Cardiac muscle cell (in vitro differentiated cells and primary cell): ENCODE measurements around the gene HSH2D. TPM values are rescaled to one million over a fixed set of nuclear protein-coding genes. Genes with fewer than 3 reads are reported as not detected.

ENCODE experiments used
- DNase-seq, 2 donors: peaks; one replicate each; pipeline versions ENCODE4 v3.0.0 to v3.0.0-alpha.2; 2010 to 2017; ENCODE audit warnings: low read depth in 1 of 2, low spot score in 1 of 2
- H3K27ac ChIP-seq: fragments of 200-600 bp; sonication (generic); 2 replicates; pipeline ENCODE4 v1.5.1; 2016
- H3K27me3 ChIP-seq: fragments of 200-600 bp; sonication (generic); 2 replicates; pipeline ENCODE4 v1.6.0; 2016; ENCODE audit warnings: control low read depth
- H3K36me3 ChIP-seq: fragments of 200-600 bp; sonication (generic); 2 replicates; pipeline ENCODE4 v1.5.1; 2016; ENCODE audit warnings: control low read depth
- H3K4me1 ChIP-seq: fragments of 200-600 bp; sonication (generic); 2 replicates; pipeline ENCODE4 v1.8.1; 2017; ENCODE audit warnings: low read depth, mild to moderate bottlenecking, mixed run types
- H3K4me3 ChIP-seq: fragments of 200-600 bp; sonication (generic); 2 replicates; pipeline ENCODE4 v1.5.1; 2016; ENCODE audit warnings: mild to moderate bottlenecking
- H3K9me3 ChIP-seq: fragments of 200-600 bp; sonication (generic); 2 replicates; pipeline ENCODE4 v1.5.1; 2017; ENCODE audit warnings: low read depth, mild to moderate bottlenecking, control low read depth
- CTCF ChIP-seq: IDR thresholded peaks from 2 replicates; pipeline ENCODE4 v1.5.1; 2012; ENCODE audit warnings: low read depth, mild to moderate bottlenecking, low read length
- polyA plus RNA-seq: library from polyadenylated mRNA; unstranded; fragments of >200 nt; fragmentation: Nextera tagmentation; extraction: Ambion mirVana; gene quantifications from 2 replicates; pipeline ENCODE4 v1.2.1, GENCODE V29; 2016
- total RNA-seq: library from RNA; depleted of rRNA; stranded (reverse); fragments of >200 nt; gene quantifications from 2 replicates; pipeline ENCODE4 v1.2.3, GENCODE V29; 2016

The HSH2D gene
- total and polyA plus RNA-seq, 2 experiments from 2014 or later, result not detected

- H3K36me3 ChIP-seq, result peaks cover 22% of the 10 kb centered on the region
- no peak for TF ChIP-seq CTCF
Measured at GRCh38 chr19:16133818-16134217, 9.7 kb upstream of the HSH2D start.

GRCh38 chr19:16134510-16134909 is 9.0 kb upstream of the HSH2D start:
- Histone ChIP-seq H3K4me3 (no peak overlapping the region), H3K4me1 (no peaks in the 10 kb centered on the region), H3K27me3 (no peaks in the 10 kb centered on the region), H3K9me3 (no peaks in the 10 kb centered on the region), H3K36me3 (peaks cover 18% of the 10 kb centered on the region), H3K27ac (peak overlapping the region; percentile 28)
- no peak for TF ChIP-seq CTCF
- no peak for DNase-seq

More at GRCh38 chr19:16133818-16134217, 9.7 kb upstream of the HSH2D start:
- Histone ChIP-seq H3K27ac (peak overlapping the region; percentile 28), H3K4me3 (no peak overlapping the region), H3K9me3 (no peaks in the 10 kb centered on the region), H3K4me1 (no peaks in the 10 kb centered on the region), H3K27me3 (no peaks in the 10 kb centered on the region)
- no peak for DNase-seq

- H3K27me3 ChIP-seq, result no peaks in the 10 kb centered on the region
- H3K4me3 ChIP-seq, result no peak overlapping the region
- H3K4me1 ChIP-seq, result no peaks in the 10 kb centered on the region
- no peak for DNase-seq
- TF ChIP-seq CTCF, result no peak
- no peak overlapping the region for H3K27ac ChIP-seq
- no peaks in the 10 kb centered on the region for H3K9me3 ChIP-seq
- H3K36me3 ChIP-seq, result peaks cover 9% of the 10 kb centered on the region
Measured at GRCh38 chr19:16135430-16136127, 7.9 kb upstream of the HSH2D start.

- H3K36me3 ChIP-seq, result peaks cover 7% of the 10 kb centered on the region
- DNase-seq, result no peak
- H3K27ac ChIP-seq, result no peak overlapping the region
- no peaks in the 10 kb centered on the region for H3K27me3 ChIP-seq
- no peak overlapping the region for H3K4me3 ChIP-seq
- TF ChIP-seq CTCF, result no peak
- no peaks in the 10 kb centered on the region for H3K9me3 ChIP-seq
- H3K4me1 ChIP-seq, result no peaks in the 10 kb centered on the region
Measured at GRCh38 chr19:16136185-16136999, 7.1 kb upstream of the HSH2D start.

- no peaks in the 10 kb centered on the region for H3K9me3 ChIP-seq
- no peak for DNase-seq
- TF ChIP-seq CTCF, result no peak
- no peak overlapping the region for H3K4me3 ChIP-seq
- no peaks in the 10 kb centered on the region for H3K27me3 ChIP-seq
- H3K27ac ChIP-seq, result no peak overlapping the region
- no peaks in the 10 kb centered on the region for H3K36me3 ChIP-seq
- H3K4me1 ChIP-seq, result no peaks in the 10 kb centered on the region
Measured at GRCh38 chr19:16139752-16140151, 3.7 kb upstream of the HSH2D start.
